GM12878 (cell line): ENCODE data around the gene SMC5. TPM values are rescaled to one million over a fixed set of nuclear protein-coding genes. Genes with fewer than 3 reads are reported as not detected.

Source experiments
- ATAC-seq: fragments of 200-7000 bp; cut with Tn5 transposase; 3 replicates; pipeline ENCODE4 v1.9.1; 2020; ENCODE audit warnings: mild to moderate bottlenecking, moderate library complexity
- BruUV-seq: library from RNA; stranded (reverse); fragments of 400-500 nt; replicated peaks from 2 replicates; lab custom pipeline; 2021; lab: Mats Ljungman, UMichigan
- CTCF ChIA-PET: fragments of 300-600 bp; sonication (Branson Sonifier 250); formaldehyde crosslinking; extraction: SDS; loops from one replicate; lab custom pipeline; 2021; ENCODE audit warnings: inconsistent platforms; lab: Yijun Ruan, JAX
- POLR2A ChIA-PET: fragments of 350-600 bp; formaldehyde crosslinking; extraction: SDS; loops from one replicate; lab custom pipeline; 2021; ENCODE audit warnings: inconsistent platforms; lab: Charles Lee
- RAD21 ChIA-PET: fragments of 300-600 bp; sonication (Branson Sonifier 250); formaldehyde crosslinking; loops from one replicate; lab custom pipeline; 2023; ENCODE audit warnings: antibody characterized with exemption; ENCODE audit not compliant: unreplicated experiment; lab: Charles Lee
- SMC1A ChIA-PET: fragments of 300-600 bp; sonication (Branson Sonifier 250); formaldehyde crosslinking; loops from one replicate; lab custom pipeline; 2023; ENCODE audit not compliant: unreplicated experiment, uncharacterized antibody; lab: Charles Lee
- DNase-seq: peaks from one replicate; pipeline ENCODE4 v3.0.0-alpha.2; 2011; ENCODE audit warnings: low read depth, low spot score
- FAIRE-seq: peaks from 3 replicates; lab custom pipeline; 2011; peaks lifted over from hg19 to GRCh38; lab: Jason Lieb, UNC
- H2AFZ ChIP-seq: 2 replicates; pipeline ENCODE4 v1.6.0; 2011; ENCODE audit warnings: low read depth, low read length, control low read depth; ENCODE audit not compliant: control insufficient read depth
- H3K27ac ChIP-seq: 2 replicates; pipeline ENCODE4 v1.5.1; 2011; ENCODE audit warnings: control low read depth; ENCODE audit not compliant: control insufficient read depth, insufficient read depth
- H3K27me3 ChIP-seq, 2 experiments: replicated peaks in 1 of 2; 2 replicates each; pipeline versions ENCODE4 v1.6.0 to v1.6.1; 2011; ENCODE audit warnings: low read length in 1 of 2; ENCODE audit not compliant: control insufficient read depth in 2 of 2, insufficient read depth in 2 of 2
- H3K36me3 ChIP-seq, 2 experiments: 2 replicates each; pipeline ENCODE4 v1.5.1; 2011; ENCODE audit warnings: low read length in 1 of 2; ENCODE audit not compliant: control insufficient read depth in 2 of 2, insufficient read depth in 2 of 2
- H3K4me1 ChIP-seq: 2 replicates; pipeline ENCODE4 v1.6.1; 2011; ENCODE audit warnings: mild to moderate bottlenecking, low read length, moderate library complexity, mixed read lengths; ENCODE audit not compliant: control insufficient read depth, insufficient read depth
- H3K4me2 ChIP-seq: 2 replicates; pipeline ENCODE4 v1.6.0; 2011; ENCODE audit warnings: control low read depth; ENCODE audit not compliant: control insufficient read depth, insufficient read depth
- H3K4me3 ChIP-seq: fragments of 200-600 bp; sonication (generic); 2 replicates; pipeline ENCODE4 v1.5.1; 2016
- H3K79me2 ChIP-seq: 2 replicates; pipeline ENCODE4 v1.6.0; 2011; ENCODE audit warnings: low read length; ENCODE audit not compliant: control insufficient read depth, insufficient read depth
- H3K9ac ChIP-seq: 2 replicates; pipeline ENCODE4 v1.8.0; 2011; ENCODE audit warnings: low read length, control low read depth, mixed read lengths; ENCODE audit not compliant: control insufficient read depth, insufficient read depth
- H3K9me3 ChIP-seq: replicated peaks from 3 replicates; pipeline ENCODE4 v1.5.1; 2011; ENCODE audit warnings: mild to moderate bottlenecking, low read length; ENCODE audit not compliant: control insufficient read depth, insufficient read depth
- H4K20me1 ChIP-seq: 2 replicates; pipeline ENCODE4 v1.6.0; 2011; ENCODE audit not compliant: control insufficient read depth, insufficient read depth
- CBX3 ChIP-seq: fragments of 200-600 bp; sonication (generic); IDR thresholded peaks from 2 replicates; pipeline ENCODE4 v1.6.1; 2016; ENCODE audit warnings: low read depth, borderline replicate concordance
- GATAD2B ChIP-seq: fragments of 450-650 bp; conservative IDR thresholded peaks from 2 replicates; pipeline ENCODE4 v1.6.1; 2017; ENCODE audit warnings: low read depth, mild to moderate bottlenecking, moderate library complexity
- JUND ChIP-seq: IDR thresholded peaks from 2 replicates; pipeline ENCODE4 v1.6.1; 2012; ENCODE audit warnings: low read depth, mild to moderate bottlenecking, low read length, improper control_type of control experiment, moderate library complexity
- MEF2A ChIP-seq: IDR thresholded peaks from 2 replicates; pipeline ENCODE4 v1.6.1; 2011; ENCODE audit warnings: low read depth, mild to moderate bottlenecking, low read length, moderate library complexity; ENCODE audit not compliant: insufficient read depth
- RB1 ChIP-seq: fragments of 450-650 bp; formaldehyde crosslinking; IDR thresholded peaks from 2 replicates; pipeline ENCODE4 v1.6.1; 2017; ENCODE audit warnings: mild to moderate bottlenecking, borderline replicate concordance
- RELB ChIP-seq: fragments of 450-650 bp; IDR thresholded peaks from 2 replicates; pipeline ENCODE4 v1.6.1; 2017; ENCODE audit warnings: low read depth, mild to moderate bottlenecking, moderate library complexity
- RFX5 ChIP-seq: IDR thresholded peaks from 2 replicates; pipeline ENCODE4 v1.6.1; 2011; ENCODE audit warnings: low read depth, low read length, improper control_type of control experiment
- SMAD1 ChIP-seq: fragments of 450-650 bp; IDR thresholded peaks from 2 replicates; pipeline ENCODE4 v1.6.1; 2018; ENCODE audit warnings: mild to moderate bottlenecking, low read depth; ENCODE audit not compliant: partially characterized antibody
- TBL1XR1 ChIP-seq: IDR thresholded peaks from 2 replicates; pipeline ENCODE4 v1.6.1; 2012; ENCODE audit warnings: low read depth, low read length, improper control_type of control experiment
- WRNIP1 ChIP-seq: IDR thresholded peaks from 2 replicates; pipeline ENCODE4 v1.6.1; 2011; ENCODE audit warnings: low read depth, low read length, improper control_type of control experiment, borderline replicate concordance
- WGBS: methylation state at CpG from one replicate; pipeline ENCODE4 v1.1.6; 2016; ENCODE audit warnings: low lambda C conversion rate; ENCODE audit not compliant: insufficient replicate concordance, insufficient coverage; ENCODE audit errors: missing lambda C conversion rate; 5-methylcytosine and 5-hydroxymethylcytosine counted together
- in situ Hi-C: fragments of 300-500 bp; cut with MboI; formaldehyde crosslinking; loops from 9 replicates; pipeline ENCODE4 v1.14.3; 2018; ENCODE audit warnings: mixed read lengths
- intact Hi-C: fragments of 100-400 bp; cut with micrococcal nuclease; formaldehyde crosslinking; loops from one replicate; pipeline ENCODE4 v1.14.2; 2022; ENCODE audit not compliant: unreplicated experiment
- polyA plus RNA-seq, 11 experiments: library from polyadenylated mRNA; depleted of rRNA in 4 of 11; unstranded in 6 of 11; stranded (reverse) in 5 of 11; fragments of >200 nt; fragmentation: Nextera tagmentation in 4 of 11; fragmentation: Illumina TruSeq in 1 of 11; extraction: Ambion mirVana in 4 of 11; extraction: Trizol in 1 of 11; gene quantifications; 1 replicate in 1 of 11; 2 replicates in 10 of 11; pipeline versions ENCODE4 v1.2.1 to v1.2.3, GENCODE V29; 2011 to 2016; ENCODE audit warnings: inconsistent platforms in 2 of 11, missing spikeins in 2 of 11, low read depth in 1 of 11
- total RNA-seq, 4 experiments: library from RNA; depleted of rRNA in 3 of 4; stranded (reverse); fragments of >200 nt in 3 of 4; fragmentation: Illumina TruSeq in 1 of 4; extraction: Trizol in 1 of 4; gene quantifications; 2 replicates each; pipeline versions ENCODE4 v1.2.1 to v1.2.3, GENCODE V29; 2013 to 2021
- TF ChIP-seq, protein P1 (sequence below): fragments of 450-650 bp; IDR thresholded peaks from 2 replicates; pipeline ENCODE4 v1.6.1; 2018; ENCODE audit warnings: borderline replicate concordance, mild to moderate bottlenecking; ENCODE audit not compliant: partially characterized antibody

SMC5 gene
- total and polyA plus RNA-seq, 10 of the 15 experiments (the other 5 are each of a cell fraction or from before 2014, with no cell fraction given): 6.5 to 47.1 (median 22.9) TPM

DNA sequence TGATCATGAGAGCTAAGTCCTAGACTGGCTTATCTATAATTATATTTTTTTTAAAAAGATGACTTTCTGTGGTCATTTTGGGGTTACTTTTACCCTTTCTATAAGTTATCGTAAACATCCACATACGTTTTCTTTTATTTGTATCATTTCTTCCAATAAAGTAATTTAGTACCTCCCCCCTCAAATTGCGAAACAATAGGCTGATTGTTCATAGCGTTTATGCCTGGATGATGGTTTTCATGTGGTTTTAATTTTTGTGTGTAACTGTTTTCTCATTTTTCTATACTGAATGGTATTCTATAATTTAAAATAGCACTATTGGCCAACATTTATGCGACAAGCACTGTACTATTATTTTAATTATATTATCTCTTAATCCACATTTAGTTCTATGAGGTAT is 44.5 kb downstream of the SMC5 start (continued):
- TF ChIP-seq SMAD1 (no peak), TBL1XR1 (no peak), CBX3 (no peak), GATAD2B (no peak)
- TF ChIP-seq, all 136 proteins: peak for 0

GRCh38 chr9:70304810-70305209 is 46.0 kb downstream of the SMC5 start:
- no peak for TF ChIP-seq MEF2A
- Histone ChIP-seq H3K27me3 (no peaks in the 10 kb centered on the region), H3K27ac (no peak overlapping the region), H3K36me3 (peaks cover 0 to 23% of the 10 kb centered on the region in 2 experiments), H3K4me1 (no peaks in the 10 kb centered on the region), H3K4me2 (no peak overlapping the region), H3K9ac (no peak overlapping the region), H3K4me3 (no peak overlapping the region), H3K9me3 (no peaks in the 10 kb centered on the region), H3K79me2 (no peaks in the 10 kb centered on the region), H2AFZ (no peak overlapping the region), H4K20me1 (no peaks in the 10 kb centered on the region)
- intact Hi-C loops: no loop called here
- BruUV-seq: no TSS peak
- in situ Hi-C loops: no loop called here
- DNase-seq: no peak
- ChIA-PET CTCF (no interaction called here), POLR2A (no interaction called here), RAD21 (no interaction called here), SMC1A (no interaction called here)
- FAIRE-seq: no peak
- ATAC-seq: no peak

GRCh38 chr9:70315389-70315788 is 56.6 kb downstream of the SMC5 start:
- ChIA-PET POLR2A (no interaction called here), CTCF (interaction anchor here (1.3 kb wide), 2 partner anchors 9 to 29 kb away, joined by 3 to 4 read pairs; no protein-coding TSS in a partner anchor), SMC1A (no interaction called here), RAD21 (no interaction called here)
- no peaks in the 10 kb centered on the region for H3K79me2 ChIP-seq
- in situ Hi-C loops: no loop called here
- H3K9me3 ChIP-seq: no peaks in the 10 kb centered on the region
- no peak overlapping the region for H2AFZ ChIP-seq
- 96% methylated on average over 3 of the region's 3 CpGs for WGBS
- BruUV-seq: no TSS peak
- FAIRE-seq: no peak
- TF ChIP-seq JUND (no peak), RELB (no peak), WRNIP1 (no peak), RB1 (no peak), RFX5 (no peak)
- TF ChIP-seq, protein P1, sequence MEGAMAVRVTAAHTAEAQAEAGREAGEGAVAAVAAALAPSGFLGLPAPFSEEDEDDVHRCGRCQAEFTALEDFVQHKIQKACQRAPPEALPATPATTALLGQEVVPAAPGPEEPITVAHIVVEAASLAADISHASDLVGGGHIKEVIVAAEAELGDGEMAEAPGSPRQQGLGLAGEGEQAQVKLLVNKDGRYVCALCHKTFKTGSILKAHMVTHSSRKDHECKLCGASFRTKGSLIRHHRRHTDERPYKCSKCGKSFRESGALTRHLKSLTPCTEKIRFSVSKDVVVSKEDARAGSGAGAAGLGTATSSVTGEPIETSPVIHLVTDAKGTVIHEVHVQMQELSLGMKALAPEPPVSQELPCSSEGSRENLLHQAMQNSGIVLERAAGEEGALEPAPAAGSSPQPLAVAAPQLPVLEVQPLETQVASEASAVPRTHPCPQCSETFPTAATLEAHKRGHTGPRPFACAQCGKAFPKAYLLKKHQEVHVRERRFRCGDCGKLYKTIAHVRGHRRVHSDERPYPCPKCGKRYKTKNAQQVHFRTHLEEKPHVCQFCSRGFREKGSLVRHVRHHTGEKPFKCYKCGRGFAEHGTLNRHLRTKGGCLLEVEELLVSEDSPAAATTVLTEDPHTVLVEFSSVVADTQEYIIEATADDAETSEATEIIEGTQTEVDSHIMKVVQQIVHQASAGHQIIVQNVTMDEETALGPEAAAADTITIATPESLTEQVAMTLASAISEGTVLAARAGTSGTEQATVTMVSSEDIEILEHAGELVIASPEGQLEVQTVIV: no peak
- no peaks in the 10 kb centered on the region for H3K4me1 ChIP-seq
- H3K27ac ChIP-seq: no peak overlapping the region
- peaks cover 2 to 24% of the 10 kb centered on the region in 2 experiments; a peak in 3 of 4 replicates for H3K36me3 ChIP-seq
- H3K27me3 ChIP-seq: no peaks in the 10 kb centered on the region
- H3K4me2 ChIP-seq: no peak overlapping the region
- no peaks in the 10 kb centered on the region for H4K20me1 ChIP-seq
- DNase-seq: no peak
- intact Hi-C loops: no loop called here
- no peak for ATAC-seq
- H3K9ac ChIP-seq: no peak overlapping the region
- no peak overlapping the region for H3K4me3 ChIP-seq
